Neural progenitor cell (in vitro differentiated cells): ENCODE results near the gene AEN.

ENCODE experiments used
- EZH2 ChIP-seq: fragments of 200-600 bp; sonication (generic); IDR thresholded peaks from 2 replicates; pipeline ENCODE4 v1.6.1; 2017; ENCODE audit warnings: antibody characterized with exemption, mild to moderate bottlenecking, moderate library complexity
- EZH2phosphoT487 ChIP-seq: fragments of 200-600 bp; sonication (generic); IDR thresholded peaks from 2 replicates; pipeline ENCODE4 v1.6.1; 2017; ENCODE audit warnings: antibody characterized with exemption
- TF ChIP-seq, protein P1 (sequence below): fragments of 200-600 bp; sonication (generic); IDR thresholded peaks from 2 replicates; pipeline ENCODE4 v1.5.1; 2017; ENCODE audit warnings: antibody characterized with exemption, mild to moderate bottlenecking

GRCh38 chr15:88607951-88608350 lies 13.2 kb upstream of the AEN start:
- TF ChIP-seq, protein P1, sequence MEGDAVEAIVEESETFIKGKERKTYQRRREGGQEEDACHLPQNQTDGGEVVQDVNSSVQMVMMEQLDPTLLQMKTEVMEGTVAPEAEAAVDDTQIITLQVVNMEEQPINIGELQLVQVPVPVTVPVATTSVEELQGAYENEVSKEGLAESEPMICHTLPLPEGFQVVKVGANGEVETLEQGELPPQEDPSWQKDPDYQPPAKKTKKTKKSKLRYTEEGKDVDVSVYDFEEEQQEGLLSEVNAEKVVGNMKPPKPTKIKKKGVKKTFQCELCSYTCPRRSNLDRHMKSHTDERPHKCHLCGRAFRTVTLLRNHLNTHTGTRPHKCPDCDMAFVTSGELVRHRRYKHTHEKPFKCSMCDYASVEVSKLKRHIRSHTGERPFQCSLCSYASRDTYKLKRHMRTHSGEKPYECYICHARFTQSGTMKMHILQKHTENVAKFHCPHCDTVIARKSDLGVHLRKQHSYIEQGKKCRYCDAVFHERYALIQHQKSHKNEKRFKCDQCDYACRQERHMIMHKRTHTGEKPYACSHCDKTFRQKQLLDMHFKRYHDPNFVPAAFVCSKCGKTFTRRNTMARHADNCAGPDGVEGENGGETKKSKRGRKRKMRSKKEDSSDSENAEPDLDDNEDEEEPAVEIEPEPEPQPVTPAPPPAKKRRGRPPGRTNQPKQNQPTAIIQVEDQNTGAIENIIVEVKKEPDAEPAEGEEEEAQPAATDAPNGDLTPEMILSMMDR = no peak
- TF ChIP-seq EZH2 (no peak), EZH2phosphoT487 (no peak)
